Cardiac fibroblast (primary cell): ENCODE data around the gene MCTP1.

Source experiments
- DNase-seq, 2 donors: peaks; one replicate each; pipeline versions ENCODE4 v3.0.0 to v3.0.0-alpha.2; 2010; ENCODE audit warnings: low read depth in 2 of 2
- H3K4me3 ChIP-seq, 2 donors: replicated peaks in 1 of 2; 1 replicate in 1 of 2; 2 replicates in 1 of 2; pipeline ENCODE4 v1.5.1; 2011; ENCODE audit warnings: low read depth in 2 of 2, low read length in 2 of 2, mild to moderate bottlenecking in 2 of 2, moderate library complexity in 1 of 2
- CTCF ChIP-seq: IDR thresholded peaks from one replicate; pipeline ENCODE4 v1.5.1; 2011; ENCODE audit warnings: low read depth, mild to moderate bottlenecking, low read length, inconsistent platforms

The MCTP1 gene

DNA sequence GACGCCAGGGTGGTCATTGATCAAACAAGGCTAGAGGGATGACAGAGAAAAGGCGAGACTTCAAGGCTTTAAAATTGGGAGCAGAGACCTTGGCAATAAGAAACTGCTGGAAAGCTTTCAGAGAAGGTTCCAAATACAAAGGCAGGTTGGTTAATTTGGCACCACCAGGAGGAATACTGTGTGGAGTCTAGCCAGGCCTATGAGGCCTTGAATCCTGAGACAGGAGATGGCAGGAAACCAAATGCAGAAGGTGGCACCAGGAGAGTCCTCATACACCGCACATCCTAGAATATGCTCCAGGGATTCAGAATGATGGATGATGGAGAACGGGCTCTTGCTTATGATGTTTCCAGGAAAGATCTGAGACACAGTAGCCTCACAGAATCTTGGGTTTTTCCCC, 90.0 kb downstream of the MCTP1 start:
- no peak for DNase-seq
- no peak for TF ChIP-seq CTCF
- no peak overlapping the region for H3K4me3 ChIP-seq

DNA sequence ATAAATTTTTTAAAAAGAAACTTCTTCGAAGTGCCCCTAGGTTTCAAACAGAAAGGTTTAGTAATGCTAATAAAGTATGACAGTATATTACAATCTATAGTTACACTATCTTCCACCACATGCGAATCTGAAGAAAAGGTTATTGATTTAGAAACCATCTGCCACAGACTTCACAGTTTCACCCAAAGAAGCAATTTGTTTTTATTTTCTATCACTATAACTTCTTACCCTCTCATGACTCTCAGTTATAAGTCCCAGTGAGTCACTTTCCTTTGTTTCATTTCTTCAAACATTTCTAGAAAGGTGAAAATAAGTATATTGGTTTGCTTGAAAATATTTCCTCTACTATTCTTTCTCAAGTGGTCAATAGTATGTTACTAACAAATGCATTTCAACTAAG, 93.6 kb downstream of the MCTP1 start:
- H3K4me3 ChIP-seq = no peak overlapping the region
- DNase-seq = no peak
- no peak for TF ChIP-seq CTCF

DNA sequence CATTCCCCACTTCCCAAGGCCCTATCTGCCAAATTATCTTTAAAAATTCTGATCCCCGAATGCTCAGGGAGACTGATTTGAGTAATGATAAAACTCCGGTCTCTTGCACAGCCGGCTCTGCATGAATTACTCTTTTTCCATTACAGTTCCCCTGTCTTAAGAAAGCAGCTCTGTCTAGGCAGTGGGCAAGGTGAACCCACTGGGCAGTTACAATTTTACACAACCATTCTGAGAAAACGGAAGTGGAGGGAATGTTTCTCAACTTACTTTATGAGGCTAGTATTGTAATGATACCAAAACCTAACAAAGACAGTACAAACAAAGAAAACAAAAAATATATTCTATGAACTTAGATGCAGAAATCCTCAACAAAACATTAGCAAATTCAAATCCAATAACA, 100.0 kb downstream of the MCTP1 start:
- H3K4me3 ChIP-seq = no peak overlapping the region
- TF ChIP-seq CTCF = no peak
- no peak for DNase-seq

DNA sequence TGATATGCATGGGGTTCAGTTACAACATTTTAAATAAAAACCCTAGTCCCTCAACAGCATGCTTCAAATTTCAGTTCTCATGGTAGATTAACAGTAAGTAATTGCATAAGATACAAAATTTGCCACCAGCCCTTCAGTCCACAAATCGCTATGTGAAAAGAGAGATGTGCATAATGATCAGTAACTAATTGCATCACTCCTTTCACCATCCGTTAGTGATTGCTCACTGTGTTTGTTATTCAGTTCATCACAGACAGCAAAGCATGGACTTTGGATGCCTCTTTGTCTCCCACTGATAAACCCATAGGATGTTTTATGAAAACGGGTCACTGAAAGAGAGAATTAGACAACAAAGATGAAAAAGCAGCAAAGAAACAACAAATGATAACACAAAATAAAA, 103.2 kb downstream of the MCTP1 start:
- TF ChIP-seq CTCF = no peak
- no peak for DNase-seq
- H3K4me3 ChIP-seq = no peak overlapping the region

GRCh38 chr5:95178046-95178651, 106.7 kb downstream of the MCTP1 start:
- DNase-seq = peak; percentile 3 to 87
- no peak overlapping the region for H3K4me3 ChIP-seq

GRCh38 chr5:95177456-95177855, 107.4 kb downstream of the MCTP1 start:
- H3K4me3 ChIP-seq = no peak overlapping the region
- DNase-seq = peak in 1 of 2 donors; percentile 15
- no peak for TF ChIP-seq CTCF

More at GRCh38 chr5:95178046-95178651, 106.7 kb downstream of the MCTP1 start:
- TF ChIP-seq CTCF = peak; percentile 38

GRCh38 chr5:95175106-95175505, 109.8 kb downstream of the MCTP1 start:
- H3K4me3 ChIP-seq = no peak overlapping the region
- DNase-seq = no peak

More at GRCh38 chr5:95175106-95175505, 109.8 kb downstream of the MCTP1 start:
- no peak for TF ChIP-seq CTCF
